ENCODE measurements around the gene ARHGEF10L. TPM values are rescaled to one million over a fixed set of nuclear protein-coding genes. Genes with fewer than 3 reads are reported as not detected.

Gene ARHGEF10L
- total RNA-seq, 1 experiment from 2014 or later, result 3.3 TPM

- H3K36me3 ChIP-seq (ENCODE audit: insufficient read depth, low read length, poor library complexity, severe bottlenecking), result no peaks in the 10 kb centered on the region
- CTCF ChIA-PET, result no interaction called here
- H3K9me3 ChIP-seq (ENCODE audit: low read depth, low read length, poor library complexity, severe bottlenecking), result no peaks in the 10 kb centered on the region
- no peaks in the 10 kb centered on the region for H3K27me3 ChIP-seq (replicated peaks; ENCODE audit: insufficient read depth, low read depth, low read length, poor library complexity)
- H3K4me1 ChIP-seq (ENCODE audit: insufficient read depth, low read length, poor library complexity, severe bottlenecking), result no peaks in the 10 kb centered on the region
- BruUV-seq (replicated peaks), result no TSS peak
- H3K27ac ChIP-seq (ENCODE audit: low read depth, low read length, poor library complexity, severe bottlenecking), result no peak overlapping the region
- POLR2A ChIA-PET (ENCODE audit: low non-redundant PET), result no interaction called here
- DNase-seq (ENCODE audit: low spot score), result no peak
- TF ChIP-seq, protein P1, sequence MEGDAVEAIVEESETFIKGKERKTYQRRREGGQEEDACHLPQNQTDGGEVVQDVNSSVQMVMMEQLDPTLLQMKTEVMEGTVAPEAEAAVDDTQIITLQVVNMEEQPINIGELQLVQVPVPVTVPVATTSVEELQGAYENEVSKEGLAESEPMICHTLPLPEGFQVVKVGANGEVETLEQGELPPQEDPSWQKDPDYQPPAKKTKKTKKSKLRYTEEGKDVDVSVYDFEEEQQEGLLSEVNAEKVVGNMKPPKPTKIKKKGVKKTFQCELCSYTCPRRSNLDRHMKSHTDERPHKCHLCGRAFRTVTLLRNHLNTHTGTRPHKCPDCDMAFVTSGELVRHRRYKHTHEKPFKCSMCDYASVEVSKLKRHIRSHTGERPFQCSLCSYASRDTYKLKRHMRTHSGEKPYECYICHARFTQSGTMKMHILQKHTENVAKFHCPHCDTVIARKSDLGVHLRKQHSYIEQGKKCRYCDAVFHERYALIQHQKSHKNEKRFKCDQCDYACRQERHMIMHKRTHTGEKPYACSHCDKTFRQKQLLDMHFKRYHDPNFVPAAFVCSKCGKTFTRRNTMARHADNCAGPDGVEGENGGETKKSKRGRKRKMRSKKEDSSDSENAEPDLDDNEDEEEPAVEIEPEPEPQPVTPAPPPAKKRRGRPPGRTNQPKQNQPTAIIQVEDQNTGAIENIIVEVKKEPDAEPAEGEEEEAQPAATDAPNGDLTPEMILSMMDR (conservative IDR thresholded peaks at IDR 0.05; ENCODE audit: low read depth, low read length), result no peak
- no peak for TF ChIP-seq EZH2 (IDR thresholded peaks at IDR 0.05; ENCODE audit: borderline replicate concordance, low read depth, low read length, poor library complexity, severe bottlenecking)
- H3K4me3 ChIP-seq (ENCODE audit: low read depth, low read length, poor library complexity, severe bottlenecking), result no peak overlapping the region
- intact Hi-C loops (cut with micrococcal nuclease; ENCODE audit: unreplicated experiment), result no loop called here
Observed at GRCh38 chr1:17633654-17634053, 94.2 kb downstream of the ARHGEF10L start.

DNA sequence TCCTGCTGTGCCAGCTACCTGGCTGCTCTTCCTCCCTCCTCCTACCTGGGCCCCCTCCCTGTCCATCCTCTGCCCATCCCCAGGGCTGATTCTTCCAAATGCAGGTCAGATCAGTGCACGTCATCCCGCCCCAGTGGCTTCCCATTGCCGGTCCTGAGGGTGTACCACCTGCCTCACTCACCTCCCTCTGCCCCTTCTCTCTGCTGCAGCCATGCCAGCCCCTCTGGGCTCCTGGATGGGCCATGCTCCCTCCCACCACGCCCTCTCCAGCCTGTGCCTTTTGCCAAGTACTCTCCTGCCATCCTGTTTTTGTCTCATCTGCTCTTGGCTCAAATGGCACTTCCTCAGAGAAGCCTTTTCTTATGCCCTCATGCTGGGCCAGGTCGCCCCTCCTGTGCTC, 95.8 kb downstream of the ARHGEF10L start:
- ChIA-PET CTCF (no interaction called here), POLR2A (ENCODE audit: low non-redundant PET) (no interaction called here)
- H3K4me1 ChIP-seq (ENCODE audit: insufficient read depth, low read length, poor library complexity, severe bottlenecking), result no peaks in the 10 kb centered on the region
- no peak overlapping the region for H3K4me3 ChIP-seq (ENCODE audit: low read depth, low read length, poor library complexity, severe bottlenecking)
- no peak for TF ChIP-seq EZH2 (IDR thresholded peaks at IDR 0.05; ENCODE audit: borderline replicate concordance, low read depth, low read length, poor library complexity, severe bottlenecking)
- TF ChIP-seq, protein P1 (conservative IDR thresholded peaks at IDR 0.05; ENCODE audit: low read depth, low read length), result no peak
- no peaks in the 10 kb centered on the region for H3K9me3 ChIP-seq (ENCODE audit: low read depth, low read length, poor library complexity, severe bottlenecking)
- intact Hi-C loops (cut with micrococcal nuclease; ENCODE audit: unreplicated experiment), result no loop called here
- BruUV-seq (replicated peaks), result no TSS peak
- H3K36me3 ChIP-seq (ENCODE audit: insufficient read depth, low read length, poor library complexity, severe bottlenecking), result no peaks in the 10 kb centered on the region
- H3K27me3 ChIP-seq (replicated peaks; ENCODE audit: insufficient read depth, low read depth, low read length, poor library complexity), result no peaks in the 10 kb centered on the region
- no peak for DNase-seq (ENCODE audit: low spot score)
- no peak overlapping the region for H3K27ac ChIP-seq (ENCODE audit: low read depth, low read length, poor library complexity, severe bottlenecking)

DNA sequence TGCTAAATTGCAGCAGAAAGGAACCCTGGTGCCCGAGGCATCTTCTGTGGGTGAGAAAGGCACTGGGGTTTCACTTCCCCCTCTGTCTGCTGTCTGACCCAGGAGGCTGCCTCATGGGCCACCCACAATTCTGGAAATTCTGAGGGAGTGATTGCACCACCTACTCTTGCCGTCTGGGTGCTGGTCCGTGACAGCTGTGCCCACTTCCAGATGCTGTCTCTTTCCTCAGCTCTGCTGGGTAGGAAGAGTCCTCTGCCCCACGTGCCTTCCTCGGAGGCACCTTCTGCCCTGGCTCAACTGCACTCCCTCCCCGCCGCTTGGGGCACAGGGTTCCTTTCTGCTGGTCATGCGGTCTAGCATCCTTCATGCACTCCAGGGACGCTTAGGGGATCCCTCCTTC, 96.3 kb downstream of the ARHGEF10L start:
- ChIA-PET POLR2A (ENCODE audit: low non-redundant PET) (no interaction called here), CTCF (no interaction called here)
- no peaks in the 10 kb centered on the region for H3K4me1 ChIP-seq (ENCODE audit: insufficient read depth, low read length, poor library complexity, severe bottlenecking)
- no peaks in the 10 kb centered on the region for H3K9me3 ChIP-seq (ENCODE audit: low read depth, low read length, poor library complexity, severe bottlenecking)
- DNase-seq (ENCODE audit: low spot score), result no peak
- no peak overlapping the region for H3K27ac ChIP-seq (ENCODE audit: low read depth, low read length, poor library complexity, severe bottlenecking)
- H3K36me3 ChIP-seq (ENCODE audit: insufficient read depth, low read length, poor library complexity, severe bottlenecking), result no peaks in the 10 kb centered on the region
- BruUV-seq (replicated peaks), result no TSS peak
- no peak overlapping the region for H3K4me3 ChIP-seq (ENCODE audit: low read depth, low read length, poor library complexity, severe bottlenecking)
- intact Hi-C loops (cut with micrococcal nuclease; ENCODE audit: unreplicated experiment), result no loop called here
- no peak for TF ChIP-seq EZH2 (IDR thresholded peaks at IDR 0.05; ENCODE audit: borderline replicate concordance, low read depth, low read length, poor library complexity, severe bottlenecking)
- H3K27me3 ChIP-seq (replicated peaks; ENCODE audit: insufficient read depth, low read depth, low read length, poor library complexity), result no peaks in the 10 kb centered on the region

GRCh38 chr1:17636612-17637011, 97.1 kb downstream of the ARHGEF10L start:
- Histone ChIP-seq H3K4me3 (ENCODE audit: low read depth, low read length, poor library complexity, severe bottlenecking) (no peak overlapping the region), H3K27me3 (replicated peaks; ENCODE audit: insufficient read depth, low read depth, low read length, poor library complexity) (no peaks in the 10 kb centered on the region), H3K4me1 (ENCODE audit: insufficient read depth, low read length, poor library complexity, severe bottlenecking) (no peaks in the 10 kb centered on the region), H3K27ac (ENCODE audit: low read depth, low read length, poor library complexity, severe bottlenecking) (no peak overlapping the region), H3K36me3 (ENCODE audit: insufficient read depth, low read length, poor library complexity, severe bottlenecking) (no peaks in the 10 kb centered on the region), H3K9me3 (ENCODE audit: low read depth, low read length, poor library complexity, severe bottlenecking) (no peaks in the 10 kb centered on the region)
- intact Hi-C loops (cut with micrococcal nuclease; ENCODE audit: unreplicated experiment), result no loop called here
- CTCF ChIA-PET, result no interaction called here
- TF ChIP-seq EZH2 (IDR thresholded peaks at IDR 0.05; ENCODE audit: borderline replicate concordance, low read depth, low read length, poor library complexity, severe bottlenecking), result no peak
- TF ChIP-seq, protein P1 (conservative IDR thresholded peaks at IDR 0.05; ENCODE audit: low read depth, low read length), result no peak
- no TSS peak for BruUV-seq (replicated peaks)
- no peak for DNase-seq (ENCODE audit: low spot score)
- POLR2A ChIA-PET (ENCODE audit: low non-redundant PET), result no interaction called here
